Upper lobe of left lung (tissue), 6 donors: Measurements from ENCODE around the gene ZNF750. TPM values are rescaled to one million over a fixed set of nuclear protein-coding genes. Genes with fewer than 3 reads are reported as not detected.

Experiments used
- ATAC-seq, 2 donors: fragments of 200-7000 bp; cut with Tn5 transposase; one replicate each; pipeline ENCODE4 v1.9.1; 2022; ENCODE audit warnings: mild to moderate bottlenecking in 2 of 2, moderate library complexity in 2 of 2; ENCODE audit not compliant: low FRiP score in 2 of 2
- DNase-seq, 2 donors: peaks; one replicate each; pipeline ENCODE4 v3.0.0-alpha.2; 2019 to 2020
- H3K27ac ChIP-seq, 4 donors: fragments of 200-600 bp; sonication (generic); one replicate each; pipeline ENCODE4 v1.5.1; 2016 to 2019
- H3K27me3 ChIP-seq, 4 donors: fragments of 200-600 bp; sonication (generic); one replicate each; pipeline ENCODE4 v1.5.1; 2017 to 2019
- H3K36me3 ChIP-seq, 4 donors: fragments of 200-600 bp; sonication (generic); one replicate each; pipeline ENCODE4 v1.5.1; 2016 to 2019
- H3K4me1 ChIP-seq, 4 donors: fragments of 200-600 bp; sonication (generic); one replicate each; pipeline ENCODE4 v1.5.1; 2018 to 2019
- H3K4me3 ChIP-seq, 4 donors: fragments of 200-600 bp; sonication (generic); one replicate each; pipeline ENCODE4 v1.5.1; 2017 to 2019; ENCODE audit warnings: mild to moderate bottlenecking in 2 of 4, moderate library complexity in 1 of 4
- H3K9me3 ChIP-seq, 4 donors: fragments of 200-600 bp; sonication (generic); one replicate each; pipeline ENCODE4 v1.5.1; 2018 to 2019
- EP300 ChIP-seq, 4 donors: sonication (generic); formaldehyde crosslinking; IDR thresholded peaks; one replicate each; pipeline ENCODE4 v1.5.1; 2017; ENCODE audit warnings: antibody characterized with exemption in 4 of 4, control low read depth in 2 of 4
- POLR2A ChIP-seq, 4 donors: fragments of 450-650 bp; IDR thresholded peaks; one replicate each; pipeline ENCODE4 v1.5.1; 2016 to 2017; ENCODE audit warnings: antibody characterized with exemption in 4 of 4, mild to moderate bottlenecking in 2 of 4
- POLR2AphosphoS5 ChIP-seq, 2 donors: sonication (generic); formaldehyde crosslinking; IDR thresholded peaks; one replicate each; pipeline ENCODE4 v1.5.1; 2017; ENCODE audit warnings: antibody characterized with exemption in 2 of 2
- WGBS, 2 donors: methylation state at CpG; one replicate each; pipeline ENCODE4 v1.1.5; 2017 to 2018; 5-methylcytosine and 5-hydroxymethylcytosine counted together
- total RNA-seq, 6 donors: library from RNA; depleted of rRNA in 4 of 6; stranded (reverse); fragments of >200 nt in 4 of 6; gene quantifications; one replicate each; pipeline versions ENCODE4 v1.1.0 to v1.2.1, GENCODE V29; 2016 to 2021
- TF ChIP-seq, protein P1 (sequence below), 6 experiments: fragments of 450-650 bp in 4 of 6; fragments of 200-600 bp in 2 of 6; sonication (generic) in 2 of 6; IDR thresholded peaks; one replicate each; pipeline ENCODE4 v1.5.1; 2016 to 2019; ENCODE audit warnings: antibody characterized with exemption in 6 of 6
- donor health status: DM: no; HTN: no; CAD: no; lungs with moderate emphysema.
- donor health status: DM: no; HTN: yes; CAD: no; lungs with severe emphysema.

The ZNF750 gene
- total RNA-seq, 6 donors from 2014 or later: 2.9 to 14.4 (median 6.9) TPM

- TF ChIP-seq, protein P1, sequence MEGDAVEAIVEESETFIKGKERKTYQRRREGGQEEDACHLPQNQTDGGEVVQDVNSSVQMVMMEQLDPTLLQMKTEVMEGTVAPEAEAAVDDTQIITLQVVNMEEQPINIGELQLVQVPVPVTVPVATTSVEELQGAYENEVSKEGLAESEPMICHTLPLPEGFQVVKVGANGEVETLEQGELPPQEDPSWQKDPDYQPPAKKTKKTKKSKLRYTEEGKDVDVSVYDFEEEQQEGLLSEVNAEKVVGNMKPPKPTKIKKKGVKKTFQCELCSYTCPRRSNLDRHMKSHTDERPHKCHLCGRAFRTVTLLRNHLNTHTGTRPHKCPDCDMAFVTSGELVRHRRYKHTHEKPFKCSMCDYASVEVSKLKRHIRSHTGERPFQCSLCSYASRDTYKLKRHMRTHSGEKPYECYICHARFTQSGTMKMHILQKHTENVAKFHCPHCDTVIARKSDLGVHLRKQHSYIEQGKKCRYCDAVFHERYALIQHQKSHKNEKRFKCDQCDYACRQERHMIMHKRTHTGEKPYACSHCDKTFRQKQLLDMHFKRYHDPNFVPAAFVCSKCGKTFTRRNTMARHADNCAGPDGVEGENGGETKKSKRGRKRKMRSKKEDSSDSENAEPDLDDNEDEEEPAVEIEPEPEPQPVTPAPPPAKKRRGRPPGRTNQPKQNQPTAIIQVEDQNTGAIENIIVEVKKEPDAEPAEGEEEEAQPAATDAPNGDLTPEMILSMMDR (IDR thresholded peaks at IDR 0.05): no peak
- TF ChIP-seq EP300 (IDR thresholded peaks at IDR 0.05): no peak
- no peak for TF ChIP-seq POLR2A (IDR thresholded peaks at IDR 0.05)
- TF ChIP-seq POLR2AphosphoS5 (IDR thresholded peaks at IDR 0.05): no peak
- Histone ChIP-seq H3K4me1 (peaks cover 0 to 5% (median 0%) of the 10 kb centered on the region in 4 donors), H3K27me3 (no peaks in the 10 kb centered on the region), H3K36me3 (peaks cover 3 to 18% (median 4%) of the 10 kb centered on the region in 4 donors), H3K9me3 (no peaks in the 10 kb centered on the region), H3K4me3 (no peak overlapping the region), H3K27ac (no peak overlapping the region)
- DNase-seq (no peak), ATAC-seq (no peak)
These were observed 13.6 kb downstream of the ZNF750 start for GRCh38 chr17:82826211-82826610.

DNA sequence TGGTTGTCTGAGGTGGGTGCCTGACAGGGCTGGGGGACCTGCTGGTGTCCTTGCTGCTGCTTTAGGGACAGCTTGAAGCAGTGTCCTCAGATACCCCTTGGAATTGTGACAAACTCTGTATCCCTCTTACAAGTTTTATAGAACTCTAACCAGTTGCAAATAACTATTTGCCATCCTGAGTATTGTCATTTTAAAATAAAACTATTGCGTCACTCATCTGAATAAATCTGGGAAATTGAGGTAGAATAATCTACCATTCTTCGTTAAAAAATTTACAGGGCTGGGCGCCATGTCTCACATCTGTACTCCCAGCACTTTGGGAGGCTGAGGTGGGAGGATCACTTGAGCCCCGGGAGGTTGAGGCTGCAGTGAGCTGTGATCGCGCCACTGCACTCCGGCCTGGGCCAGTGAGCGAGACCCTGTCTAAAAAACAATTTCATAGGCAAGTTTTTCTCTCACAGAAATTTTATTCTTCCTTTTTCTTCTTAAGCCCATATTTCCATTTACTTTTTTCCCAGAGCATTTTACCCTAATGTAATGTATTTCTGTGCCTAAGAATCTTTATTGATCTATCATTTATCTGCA, 14.2 kb downstream of the ZNF750 start:
- TF ChIP-seq, protein P1 (IDR thresholded peaks at IDR 0.05): no peak
- no peak for TF ChIP-seq EP300 (IDR thresholded peaks at IDR 0.05)
- peaks cover 0 to 5% (median 0%) of the 10 kb centered on the region in 4 donors for H3K4me1 ChIP-seq
- no peaks in the 10 kb centered on the region for H3K9me3 ChIP-seq
- DNase-seq: no peak
- ATAC-seq: no peak
- no peak overlapping the region for H3K27ac ChIP-seq
- 96 to 98% methylated on average over 8 of the region's 8 CpGs for WGBS, 2 donors
- H3K4me3 ChIP-seq: no peak overlapping the region
- no peaks in the 10 kb centered on the region for H3K27me3 ChIP-seq
- peaks cover 0 to 12% (median 2%) of the 10 kb centered on the region in 4 donors for H3K36me3 ChIP-seq

GRCh38 chr17:82823004-82823403, 16.8 kb downstream of the ZNF750 start:
- no peak overlapping the region for H3K4me3 ChIP-seq
- H3K9me3 ChIP-seq: peaks cover 0 to 5% (median 0%) of the 10 kb centered on the region in 4 donors
- 86 to 93% methylated on average over 5 of the region's 5 CpGs for WGBS, 2 donors
- H3K4me1 ChIP-seq: no peaks in the 10 kb centered on the region
- TF ChIP-seq POLR2A (IDR thresholded peaks at IDR 0.05): no peak
- no peak for TF ChIP-seq EP300 (IDR thresholded peaks at IDR 0.05)
- no peak for TF ChIP-seq POLR2AphosphoS5 (IDR thresholded peaks at IDR 0.05)
- TF ChIP-seq, protein P1 (IDR thresholded peaks at IDR 0.05): no peak
- H3K27me3 ChIP-seq: no peaks in the 10 kb centered on the region
- ATAC-seq: peak in 1 of 2 donors; percentile 54
- no peak overlapping the region for H3K27ac ChIP-seq
- no peak for DNase-seq
- H3K36me3 ChIP-seq: peaks cover 0 to 8% (median 4%) of the 10 kb centered on the region in 4 donors

GRCh38 chr17:82822281-82822680, 17.5 kb downstream of the ZNF750 start:
- no peak for ATAC-seq
- Histone ChIP-seq H3K27me3 (no peaks in the 10 kb centered on the region), H3K9me3 (peaks cover 0 to 5% (median 0%) of the 10 kb centered on the region in 4 donors), H3K36me3 (peaks cover 0 to 5% (median 2%) of the 10 kb centered on the region in 4 donors), H3K4me3 (no peak overlapping the region), H3K27ac (no peak overlapping the region), H3K4me1 (no peaks in the 10 kb centered on the region)
- TF ChIP-seq, protein P1 (IDR thresholded peaks at IDR 0.05): no peak
- TF ChIP-seq POLR2AphosphoS5 (IDR thresholded peaks at IDR 0.05) (no peak), POLR2A (IDR thresholded peaks at IDR 0.05) (no peak), EP300 (IDR thresholded peaks at IDR 0.05) (no peak)
- no peak for DNase-seq
- WGBS, 2 donors: 91 to 92% methylated on average over 16 of the region's 16 CpGs

DNA sequence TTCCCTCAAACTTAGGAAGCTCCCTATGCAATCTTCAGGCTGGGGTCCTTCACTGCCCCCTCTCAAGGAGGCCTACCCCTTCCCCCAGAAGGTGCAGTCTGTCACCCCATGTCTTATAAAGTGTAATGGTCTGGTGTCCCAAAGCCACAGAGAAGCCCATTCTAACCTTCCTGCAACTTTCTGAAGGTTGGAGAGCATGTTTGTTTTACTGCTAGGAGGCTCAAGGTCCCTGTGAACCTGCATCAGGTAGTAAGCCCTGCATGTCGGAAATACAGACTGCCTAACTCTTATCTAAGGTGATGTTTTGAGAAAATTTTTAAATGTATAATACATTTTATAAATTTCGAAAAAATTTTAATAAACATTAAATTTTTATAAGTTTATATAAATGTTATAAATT, 18.3 kb downstream of the ZNF750 start:
- no peak for TF ChIP-seq EP300 (IDR thresholded peaks at IDR 0.05)
- TF ChIP-seq POLR2AphosphoS5 (IDR thresholded peaks at IDR 0.05): no peak
- TF ChIP-seq POLR2A (IDR thresholded peaks at IDR 0.05): no peak
- TF ChIP-seq, protein P1 (IDR thresholded peaks at IDR 0.05): no peak
- H3K36me3 ChIP-seq: peaks cover 0 to 5% (median 2%) of the 10 kb centered on the region in 4 donors
- peaks cover 0 to 5% (median 0%) of the 10 kb centered on the region in 4 donors for H3K9me3 ChIP-seq
- H3K4me3 ChIP-seq: no peak overlapping the region
- 93 to 95% methylated on average over 2 of the region's 2 CpGs for WGBS, 2 donors
- ATAC-seq (no peak), DNase-seq (no peak)
- H3K27ac ChIP-seq: no peak overlapping the region
- no peaks in the 10 kb centered on the region for H3K4me1 ChIP-seq
- H3K27me3 ChIP-seq: no peaks in the 10 kb centered on the region
